ENCODE results near the gene ISM2. TPM values are rescaled to one million over a fixed set of nuclear protein-coding genes. Genes with fewer than 3 reads are reported as not detected.
A peak's percentile ranks its signal among the peaks of the same experiment; 100 is the strongest.
"Not testable (repeated sequence)": the region's sequence is repeated elsewhere in the genome, so short reads cannot be mapped to it uniquely, and the experiment has no call there.

ISM2 gene
- total and polyA plus RNA-seq, 8 donors: not detected

GRCh38 chr14:77543637-77544334, 45.2 kb upstream of the ISM2 start:
- Histone ChIP-seq H3K36me3 (no peaks in the 10 kb centered on the region), H3K27me3 (no peaks in the 10 kb centered on the region), H3K9me3 (no peaks in the 10 kb centered on the region), H3K4me3 (no peak overlapping the region), H3K4me1 (peaks cover 0 to 8% (median 0%) of the 10 kb centered on the region in 3 donors), H3K27ac (no peak overlapping the region)
- WGBS, 2 donors: 94 to 98% methylated on average over 3 of the region's 3 CpGs
- no peak for DNase-seq
- intact Hi-C loops (cut with DNase I): no loop called here
- no peak for FAIRE-seq
- TF ChIP-seq, protein P1, sequence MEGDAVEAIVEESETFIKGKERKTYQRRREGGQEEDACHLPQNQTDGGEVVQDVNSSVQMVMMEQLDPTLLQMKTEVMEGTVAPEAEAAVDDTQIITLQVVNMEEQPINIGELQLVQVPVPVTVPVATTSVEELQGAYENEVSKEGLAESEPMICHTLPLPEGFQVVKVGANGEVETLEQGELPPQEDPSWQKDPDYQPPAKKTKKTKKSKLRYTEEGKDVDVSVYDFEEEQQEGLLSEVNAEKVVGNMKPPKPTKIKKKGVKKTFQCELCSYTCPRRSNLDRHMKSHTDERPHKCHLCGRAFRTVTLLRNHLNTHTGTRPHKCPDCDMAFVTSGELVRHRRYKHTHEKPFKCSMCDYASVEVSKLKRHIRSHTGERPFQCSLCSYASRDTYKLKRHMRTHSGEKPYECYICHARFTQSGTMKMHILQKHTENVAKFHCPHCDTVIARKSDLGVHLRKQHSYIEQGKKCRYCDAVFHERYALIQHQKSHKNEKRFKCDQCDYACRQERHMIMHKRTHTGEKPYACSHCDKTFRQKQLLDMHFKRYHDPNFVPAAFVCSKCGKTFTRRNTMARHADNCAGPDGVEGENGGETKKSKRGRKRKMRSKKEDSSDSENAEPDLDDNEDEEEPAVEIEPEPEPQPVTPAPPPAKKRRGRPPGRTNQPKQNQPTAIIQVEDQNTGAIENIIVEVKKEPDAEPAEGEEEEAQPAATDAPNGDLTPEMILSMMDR (IDR thresholded peaks at IDR 0.05): no peak
- ATAC-seq: no peak

GRCh38 chr14:77543240-77543551, 44.6 kb upstream of the ISM2 start:
- DNase-seq (no peak), FAIRE-seq (no peak), ATAC-seq (no peak)
- H3K27me3 ChIP-seq: no peaks in the 10 kb centered on the region
- H3K9me3 ChIP-seq: no peaks in the 10 kb centered on the region
- H3K27ac ChIP-seq: peak overlapping the region in 1 of 4 donors; percentile 1
- no peak overlapping the region for H3K4me3 ChIP-seq
- WGBS, 2 donors: 66 to 68% methylated on average over 5 of the region's 5 CpGs
- intact Hi-C loops (cut with DNase I): no loop called here
- TF ChIP-seq, protein P1 (IDR thresholded peaks at IDR 0.05): no peak
- peaks cover 0 to 8% (median 0%) of the 10 kb centered on the region in 3 donors for H3K4me1 ChIP-seq
- H3K36me3 ChIP-seq: no peaks in the 10 kb centered on the region

- Histone ChIP-seq H3K27ac (peak overlapping the region in 1 of 4 donors; percentile 1), H3K4me1 (peaks cover 0 to 8% (median 0%) of the 10 kb centered on the region in 3 donors), H3K9me3 (no peaks in the 10 kb centered on the region), H3K27me3 (no peaks in the 10 kb centered on the region), H3K4me3 (no peak overlapping the region), H3K36me3 (no peaks in the 10 kb centered on the region)
- peak in 2 of 4 donors; percentile 18 to 20 for ATAC-seq
- TF ChIP-seq, protein P1 (IDR thresholded peaks at IDR 0.05): no peak
- WGBS, 2 donors: 75 to 77% methylated on average over 11 of the region's 11 CpGs
- no peak for FAIRE-seq
- intact Hi-C loops (cut with DNase I): no loop called here
- no peak for DNase-seq
Measured at GRCh38 chr14:77542421-77543239, 44.0 kb upstream of the ISM2 start.

DNA sequence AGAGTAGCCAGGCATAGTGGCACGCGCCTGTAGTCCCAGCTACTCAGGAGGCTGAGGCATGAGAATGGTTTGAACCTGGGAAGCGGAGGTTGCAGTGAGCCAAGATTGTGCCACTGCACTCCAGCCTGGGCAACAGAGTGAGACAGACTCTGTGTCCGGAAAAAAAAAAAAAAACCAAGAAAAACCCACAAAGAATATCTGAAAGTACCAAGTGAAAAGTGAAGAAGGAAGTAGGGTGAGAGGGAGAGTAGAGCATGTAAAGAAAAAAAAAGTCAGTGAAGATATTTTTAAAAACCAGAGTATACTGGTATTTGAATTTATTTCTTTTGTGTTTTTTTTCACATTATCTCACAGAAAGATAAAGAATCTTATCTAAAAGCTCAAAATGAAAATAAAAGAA, 43.3 kb upstream of the ISM2 start:
- 84 to 94% methylated on average over 4 of the region's 4 CpGs for WGBS, 2 donors
- intact Hi-C loops (cut with DNase I): no loop called here
- Histone ChIP-seq H3K9me3 (no peaks in the 10 kb centered on the region), H3K4me1 (peaks cover 0 to 14% (median 0%) of the 10 kb centered on the region in 3 donors), H3K4me3 (no peak overlapping the region), H3K27ac (no peak overlapping the region), H3K27me3 (no peaks in the 10 kb centered on the region), H3K36me3 (no peaks in the 10 kb centered on the region)
- FAIRE-seq (no peak), DNase-seq (no peak), ATAC-seq (no peak)
- TF ChIP-seq, protein P1 (IDR thresholded peaks at IDR 0.05): no peak

DNA sequence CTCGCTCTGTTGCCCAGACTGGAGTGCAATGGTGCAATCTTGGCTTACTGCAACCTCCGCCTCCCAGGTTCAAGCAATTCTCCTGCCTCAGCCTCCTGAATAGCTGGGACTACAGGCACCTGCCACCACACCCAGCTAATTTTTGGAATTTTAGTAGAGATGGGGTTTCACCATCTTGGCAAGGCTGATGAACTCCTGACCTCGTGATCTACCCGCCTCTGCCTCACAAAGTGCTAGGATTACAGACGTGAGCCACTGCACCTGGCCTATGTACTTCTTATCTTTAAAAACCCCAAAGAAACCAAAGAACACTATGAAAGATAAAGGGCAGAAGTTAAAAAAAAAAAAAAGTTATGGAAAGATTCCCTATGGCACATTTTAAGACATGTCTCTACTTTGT, 38.3 kb upstream of the ISM2 start:
- DNase-seq; H3K36me3 ChIP-seq; H3K9me3 ChIP-seq; intact Hi-C loops (cut with DNase I); H3K27me3 ChIP-seq; FAIRE-seq; H3K4me1 ChIP-seq; H3K27ac ChIP-seq; ATAC-seq; H3K4me3 ChIP-seq: not testable (repeated sequence)
- 57 to 69% methylated on average over 5 of the region's 5 CpGs for WGBS, 2 donors
